ENCODE measurements around the gene PNPLA3.

DNA sequence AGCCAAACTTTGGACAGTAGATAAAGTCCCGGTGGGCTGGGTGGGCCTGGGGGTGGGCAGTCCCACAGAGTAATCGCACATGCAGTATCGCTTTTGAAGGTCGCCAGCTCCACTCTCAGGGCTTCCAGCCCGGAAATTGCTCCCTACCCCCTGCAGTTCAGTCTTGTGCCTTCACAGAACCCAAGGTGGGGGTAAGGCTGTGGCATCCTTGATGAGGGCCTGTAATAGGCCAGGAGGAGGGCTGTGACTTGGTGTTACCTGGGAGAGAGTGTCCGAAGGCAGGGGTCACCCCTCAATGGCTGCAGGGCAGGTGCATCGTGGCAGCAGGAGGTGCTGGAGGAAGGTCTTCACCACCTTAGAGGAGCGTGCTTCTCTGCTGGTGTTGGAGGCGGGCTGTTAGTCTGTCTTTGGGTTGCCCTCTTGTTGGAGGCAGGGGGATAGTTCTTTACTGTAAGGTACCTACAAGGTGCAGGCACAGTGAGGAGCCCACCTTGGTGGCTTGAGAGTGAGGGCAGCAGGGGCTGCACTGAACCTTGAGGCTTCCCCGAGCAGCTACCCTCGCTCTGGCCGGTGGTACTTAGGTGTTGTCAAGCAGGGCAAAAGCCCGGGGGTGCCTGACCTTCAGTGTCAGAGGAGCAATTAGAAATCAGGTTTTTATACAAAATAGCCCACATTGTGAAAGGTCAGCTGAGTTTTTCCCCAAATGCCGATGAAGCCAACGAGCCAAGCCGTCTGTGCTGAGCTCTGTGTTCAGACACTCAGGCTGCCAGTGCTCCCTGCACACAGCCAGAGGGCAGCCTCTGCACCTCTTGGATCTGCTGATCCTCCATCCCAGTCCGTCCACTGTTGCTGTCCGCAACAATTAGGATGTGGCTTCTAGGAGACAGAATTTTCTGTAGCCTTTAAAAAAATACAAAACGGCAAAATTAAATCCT is 53.5 kb downstream of the PNPLA3 start:
- TF ChIP-seq, protein P1, sequence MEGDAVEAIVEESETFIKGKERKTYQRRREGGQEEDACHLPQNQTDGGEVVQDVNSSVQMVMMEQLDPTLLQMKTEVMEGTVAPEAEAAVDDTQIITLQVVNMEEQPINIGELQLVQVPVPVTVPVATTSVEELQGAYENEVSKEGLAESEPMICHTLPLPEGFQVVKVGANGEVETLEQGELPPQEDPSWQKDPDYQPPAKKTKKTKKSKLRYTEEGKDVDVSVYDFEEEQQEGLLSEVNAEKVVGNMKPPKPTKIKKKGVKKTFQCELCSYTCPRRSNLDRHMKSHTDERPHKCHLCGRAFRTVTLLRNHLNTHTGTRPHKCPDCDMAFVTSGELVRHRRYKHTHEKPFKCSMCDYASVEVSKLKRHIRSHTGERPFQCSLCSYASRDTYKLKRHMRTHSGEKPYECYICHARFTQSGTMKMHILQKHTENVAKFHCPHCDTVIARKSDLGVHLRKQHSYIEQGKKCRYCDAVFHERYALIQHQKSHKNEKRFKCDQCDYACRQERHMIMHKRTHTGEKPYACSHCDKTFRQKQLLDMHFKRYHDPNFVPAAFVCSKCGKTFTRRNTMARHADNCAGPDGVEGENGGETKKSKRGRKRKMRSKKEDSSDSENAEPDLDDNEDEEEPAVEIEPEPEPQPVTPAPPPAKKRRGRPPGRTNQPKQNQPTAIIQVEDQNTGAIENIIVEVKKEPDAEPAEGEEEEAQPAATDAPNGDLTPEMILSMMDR (IDR thresholded peaks at IDR 0.05; ENCODE audit: borderline replicate concordance, extremely low read depth, low read length, poor library complexity, severe bottlenecking): no peak
- TF ChIP-seq EZH2 (IDR thresholded peaks at IDR 0.05; ENCODE audit: borderline replicate concordance, low read depth, low read length, severe bottlenecking): no peak

Measured in DND-41 (cell line).